Karpas-422 (cell line): ENCODE measurements around the gene FMO2. TPM values are rescaled to one million over a fixed set of nuclear protein-coding genes. Genes with fewer than 3 reads are reported as not detected.

Source experiments
- DNase-seq: peaks from one replicate; pipeline ENCODE4 v3.0.0-alpha.2; 2015
- H2AFZ ChIP-seq: fragments of 200-600 bp; sonication (generic); 2 replicates; pipeline ENCODE4 v1.6.1; 2014; ENCODE audit warnings: antibody characterized with exemption, low read length, mixed read lengths
- H3K27ac ChIP-seq: fragments of 200-600 bp; sonication (generic); 2 replicates; pipeline ENCODE4 v1.5.1; 2014; ENCODE audit warnings: mild to moderate bottlenecking, low read length, moderate library complexity
- H3K27me3 ChIP-seq: fragments of 200-600 bp; sonication (generic); 2 replicates; pipeline ENCODE4 v1.6.1; 2014; ENCODE audit warnings: low read length, mixed read lengths
- H3K36me3 ChIP-seq: fragments of 200-600 bp; sonication (generic); 2 replicates; pipeline ENCODE4 v1.6.1; 2014; ENCODE audit warnings: low read length, mixed read lengths; ENCODE audit not compliant: insufficient read depth
- H3K4me1 ChIP-seq: fragments of 200-600 bp; sonication (generic); 2 replicates; pipeline ENCODE4 v1.6.1; 2014; ENCODE audit warnings: mild to moderate bottlenecking, low read length, mixed read lengths
- H3K4me2 ChIP-seq: fragments of 200-600 bp; sonication (generic); 2 replicates; pipeline ENCODE4 v1.6.1; 2014; ENCODE audit warnings: low read length, low read depth, mild to moderate bottlenecking; ENCODE audit not compliant: poor library complexity, severe bottlenecking
- H3K4me3 ChIP-seq: fragments of 200-600 bp; sonication (generic); 2 replicates; pipeline ENCODE4 v1.5.1; 2014; ENCODE audit warnings: mild to moderate bottlenecking, antibody characterized with exemption, low read length, mixed read lengths
- H3K79me2 ChIP-seq: fragments of 200-600 bp; sonication (generic); 2 replicates; pipeline ENCODE4 v1.6.1; 2014; ENCODE audit warnings: mild to moderate bottlenecking, low read length, mixed read lengths
- H3K9ac ChIP-seq: fragments of 200-600 bp; sonication (generic); 2 replicates; pipeline ENCODE4 v1.6.0; 2014; ENCODE audit warnings: low read length
- H3K9me2 ChIP-seq: fragments of 200-600 bp; sonication (generic), shearing (Covaris generic); replicated peaks from 2 replicates; pipeline ENCODE4 v1.6.0; 2014; ENCODE audit warnings: mild to moderate bottlenecking, low read length, moderate library complexity; ENCODE audit not compliant: insufficient read depth
- H3K9me3 ChIP-seq: fragments of 300-700, 200-600 bp; sonication (generic); 2 replicates; pipeline ENCODE4 v1.6.1; 2014; ENCODE audit warnings: low read length, mixed read lengths
- H4K20me1 ChIP-seq: fragments of 200-600 bp; sonication (generic); 2 replicates; pipeline ENCODE4 v1.6.1; 2014; ENCODE audit warnings: mild to moderate bottlenecking, antibody characterized with exemption, low read length, low read depth; ENCODE audit not compliant: insufficient read depth
- total RNA-seq: library from RNA; depleted of rRNA; stranded (reverse); fragments of >200 nt; shearing (Covaris generic); gene quantifications from 2 replicates; pipeline ENCODE4 v1.2.3, GENCODE V29; 2014; ENCODE audit warnings: low replicate concordance

FMO2 gene
- total RNA-seq, 1 experiment from 2014 or later, result not detected

- Histone ChIP-seq H3K9me2 (no peaks in the 10 kb centered on the region), H3K9me3 (no peaks in the 10 kb centered on the region), H3K4me3 (no peak overlapping the region), H3K27me3 (no peaks in the 10 kb centered on the region), H3K36me3 (no peaks in the 10 kb centered on the region), H3K9ac (no peak overlapping the region), H4K20me1 (no peaks in the 10 kb centered on the region), H2AFZ (no peak overlapping the region), H3K4me2 (no peak overlapping the region), H3K79me2 (no peaks in the 10 kb centered on the region), H3K27ac (no peak overlapping the region), H3K4me1 (no peaks in the 10 kb centered on the region)
- DNase-seq, result no peak
Observed at GRCh38 chr1:171250263-171250662, 65.2 kb downstream of the FMO2 start.

- H3K9ac ChIP-seq, result no peak overlapping the region
- no peak for DNase-seq
- no peak overlapping the region for H3K4me3 ChIP-seq
- H3K9me3 ChIP-seq, result no peaks in the 10 kb centered on the region
- no peaks in the 10 kb centered on the region for H3K27me3 ChIP-seq
- H3K27ac ChIP-seq, result no peak overlapping the region
- no peaks in the 10 kb centered on the region for H3K79me2 ChIP-seq
- H3K36me3 ChIP-seq, result no peaks in the 10 kb centered on the region
- no peaks in the 10 kb centered on the region for H4K20me1 ChIP-seq
- no peaks in the 10 kb centered on the region for H3K9me2 ChIP-seq
- H3K4me2 ChIP-seq, result no peak overlapping the region
- H2AFZ ChIP-seq, result no peak overlapping the region
- no peaks in the 10 kb centered on the region for H3K4me1 ChIP-seq
Observed at GRCh38 chr1:171251042-171251951, 66.2 kb downstream of the FMO2 start.

GRCh38 chr1:171251952-171252300, 66.8 kb downstream of the FMO2 start:
- H3K9ac ChIP-seq, result no peak overlapping the region
- no peaks in the 10 kb centered on the region for H3K27me3 ChIP-seq
- no peak overlapping the region for H3K27ac ChIP-seq
- H4K20me1 ChIP-seq, result no peaks in the 10 kb centered on the region
- no peaks in the 10 kb centered on the region for H3K4me1 ChIP-seq
- no peaks in the 10 kb centered on the region for H3K9me3 ChIP-seq
- no peaks in the 10 kb centered on the region for H3K79me2 ChIP-seq
- H3K36me3 ChIP-seq, result no peaks in the 10 kb centered on the region
- DNase-seq, result no peak
- H2AFZ ChIP-seq, result no peak overlapping the region
- H3K9me2 ChIP-seq, result no peaks in the 10 kb centered on the region
- H3K4me2 ChIP-seq, result no peak overlapping the region
- H3K4me3 ChIP-seq, result no peak overlapping the region

- no peak for DNase-seq
- no peaks in the 10 kb centered on the region for H3K4me1 ChIP-seq
- no peaks in the 10 kb centered on the region for H3K9me2 ChIP-seq
- H4K20me1 ChIP-seq, result no peaks in the 10 kb centered on the region
- H3K4me2 ChIP-seq, result no peak overlapping the region
- H3K27me3 ChIP-seq, result no peaks in the 10 kb centered on the region
- no peaks in the 10 kb centered on the region for H3K79me2 ChIP-seq
- H2AFZ ChIP-seq, result no peak overlapping the region
- no peaks in the 10 kb centered on the region for H3K36me3 ChIP-seq
- H3K27ac ChIP-seq, result no peak overlapping the region
- H3K9ac ChIP-seq, result no peak overlapping the region
- H3K9me3 ChIP-seq, result no peaks in the 10 kb centered on the region
- no peak overlapping the region for H3K4me3 ChIP-seq
Observed at GRCh38 chr1:171252482-171252881, 67.4 kb downstream of the FMO2 start.

GRCh38 chr1:171254859-171255258, 69.8 kb downstream of the FMO2 start:
- Histone ChIP-seq H3K4me1 (no peaks in the 10 kb centered on the region), H3K27me3 (no peaks in the 10 kb centered on the region), H4K20me1 (no peaks in the 10 kb centered on the region), H3K4me3 (no peak overlapping the region), H3K9me2 (no peaks in the 10 kb centered on the region), H3K4me2 (no peak overlapping the region), H2AFZ (no peak overlapping the region), H3K79me2 (no peaks in the 10 kb centered on the region), H3K9ac (no peak overlapping the region), H3K36me3 (no peaks in the 10 kb centered on the region), H3K9me3 (no peaks in the 10 kb centered on the region), H3K27ac (no peak overlapping the region)
- no peak for DNase-seq

GRCh38 chr1:171256940-171257606, 72.0 kb downstream of the FMO2 start:
- Histone ChIP-seq H3K4me3 (no peak overlapping the region), H3K4me2 (no peak overlapping the region)

GRCh38 chr1:171257607-171258076, 72.5 kb downstream of the FMO2 start:
- Histone ChIP-seq H3K4me2 (no peak overlapping the region), H3K36me3 (no peaks in the 10 kb centered on the region), H4K20me1 (no peaks in the 10 kb centered on the region), H3K9me3 (no peaks in the 10 kb centered on the region), H3K4me1 (no peaks in the 10 kb centered on the region), H3K27me3 (no peaks in the 10 kb centered on the region), H3K79me2 (no peaks in the 10 kb centered on the region), H3K9me2 (no peaks in the 10 kb centered on the region), H3K27ac (no peak overlapping the region), H3K4me3 (no peak overlapping the region), H3K9ac (no peak overlapping the region), H2AFZ (no peak overlapping the region)
- DNase-seq, result no peak

More at GRCh38 chr1:171256940-171257606, 72.0 kb downstream of the FMO2 start:
- Histone ChIP-seq H4K20me1 (no peaks in the 10 kb centered on the region), H3K36me3 (no peaks in the 10 kb centered on the region), H3K27ac (no peak overlapping the region), H3K4me1 (no peaks in the 10 kb centered on the region), H3K79me2 (no peaks in the 10 kb centered on the region), H3K9me2 (no peaks in the 10 kb centered on the region), H2AFZ (no peak overlapping the region), H3K9ac (no peak overlapping the region), H3K9me3 (no peaks in the 10 kb centered on the region), H3K27me3 (no peaks in the 10 kb centered on the region)
- DNase-seq, result no peak

GRCh38 chr1:171258429-171258828, 73.3 kb downstream of the FMO2 start:
- Histone ChIP-seq H3K9me3 (no peaks in the 10 kb centered on the region), H3K27ac (no peak overlapping the region), H3K9ac (no peak overlapping the region), H3K4me2 (no peak overlapping the region), H3K79me2 (no peaks in the 10 kb centered on the region), H3K4me3 (no peak overlapping the region), H4K20me1 (no peaks in the 10 kb centered on the region), H2AFZ (no peak overlapping the region), H3K36me3 (no peaks in the 10 kb centered on the region), H3K9me2 (no peaks in the 10 kb centered on the region), H3K27me3 (no peaks in the 10 kb centered on the region), H3K4me1 (no peaks in the 10 kb centered on the region)
- no peak for DNase-seq
